ENCODE results near the gene VAMP2. TPM values are rescaled to one million over a fixed set of nuclear protein-coding genes. Genes with fewer than 3 reads are reported as not detected.

The VAMP2 gene
- total and polyA plus RNA-seq, 2 of the 4 experiments (the other 2 are of a cell fraction), result 2.3 to 33.3 TPM

DNA sequence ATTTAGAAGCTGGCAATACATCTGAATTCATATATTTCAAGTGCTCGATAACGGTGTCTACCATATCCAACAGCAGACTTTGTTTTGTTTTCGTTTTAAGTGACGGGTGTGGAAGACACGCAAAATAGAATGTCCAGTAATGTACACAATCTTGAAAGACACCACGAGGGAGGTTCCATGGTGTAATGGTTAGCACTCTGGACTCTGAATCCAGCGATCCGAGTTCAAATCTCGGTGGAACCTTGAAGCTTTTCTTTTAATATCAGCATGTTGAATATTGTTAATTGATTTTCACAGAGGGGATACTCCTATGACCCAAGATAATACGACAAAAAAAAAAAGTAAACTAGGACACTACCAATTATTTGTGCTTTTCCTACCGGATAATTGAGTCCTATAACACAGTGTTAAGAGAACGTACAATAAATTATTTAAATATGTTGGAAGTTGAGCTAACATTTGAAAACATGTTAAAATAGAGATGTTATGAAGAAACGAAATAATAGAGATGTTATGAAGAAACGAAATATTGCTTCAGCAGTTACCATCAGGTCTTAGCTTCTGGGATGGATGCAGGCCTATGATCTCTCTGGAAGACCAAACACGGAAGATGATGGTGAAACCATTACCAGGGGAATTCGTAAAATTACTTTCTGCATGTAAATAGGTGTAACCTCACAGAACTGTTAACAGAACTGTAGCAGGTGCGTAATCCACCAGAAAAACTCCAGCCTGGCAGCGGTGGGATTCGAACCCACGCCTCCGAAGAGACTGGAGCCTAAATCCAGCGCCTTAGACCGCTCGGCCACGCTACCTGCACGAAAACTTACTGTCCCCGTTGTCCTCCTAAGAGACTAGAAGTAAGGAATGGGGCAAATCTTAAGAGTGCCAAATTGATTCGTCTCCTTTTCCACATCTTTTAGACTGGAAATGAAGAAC is 42.9 kb downstream of the VAMP2 start:
- CTCF ChIA-PET, result interaction anchor here (0.6 to 3.7 kb wide), 20 partner anchors 9 to 615 kb away, joined by 3 to 25 read pairs (median 4); partner anchors contain the start of genes BORCS6, CTC1 and SLC25A35
- peak; percentile 36 for ATAC-seq (ENCODE audit: low read depth)
- peaks cover 24% of the 10 kb centered on the region for H4K20me1 ChIP-seq (ENCODE audit: insufficient read depth, low read length)
- TF ChIP-seq RFX5 (IDR thresholded peaks at IDR 0.05; ENCODE audit: low read depth, low read length) (no peak), RCOR1 (IDR thresholded peaks at IDR 0.05; ENCODE audit: insufficient replicate concordance, low read length) (peak; percentile 78), FOS (IDR thresholded peaks at IDR 0.05; ENCODE audit: low read depth, low read length) (peak; percentile 96), SMC3 (IDR thresholded peaks at IDR 0.05; ENCODE audit: low read depth, low read length) (no peak), MAFK (IDR thresholded peaks at IDR 0.05; ENCODE audit: low read depth, low read length) (no peak), POLR2A (IDR thresholded peaks at IDR 0.05; ENCODE audit: low read depth, low read length) (no peak), MAZ (IDR thresholded peaks at IDR 0.05; ENCODE audit: borderline replicate concordance, low read depth, low read length) (peak; percentile 77; the same call in 1 of the 2 replicates), MXI1 (IDR thresholded peaks at IDR 0.05; ENCODE audit: borderline replicate concordance, low read depth, low read length) (no peak), CEBPB (IDR thresholded peaks at IDR 0.05; ENCODE audit: low read depth, low read length) (peak; percentile 70; the same call in 1 of the 2 replicates)
- TF ChIP-seq, protein P1, sequence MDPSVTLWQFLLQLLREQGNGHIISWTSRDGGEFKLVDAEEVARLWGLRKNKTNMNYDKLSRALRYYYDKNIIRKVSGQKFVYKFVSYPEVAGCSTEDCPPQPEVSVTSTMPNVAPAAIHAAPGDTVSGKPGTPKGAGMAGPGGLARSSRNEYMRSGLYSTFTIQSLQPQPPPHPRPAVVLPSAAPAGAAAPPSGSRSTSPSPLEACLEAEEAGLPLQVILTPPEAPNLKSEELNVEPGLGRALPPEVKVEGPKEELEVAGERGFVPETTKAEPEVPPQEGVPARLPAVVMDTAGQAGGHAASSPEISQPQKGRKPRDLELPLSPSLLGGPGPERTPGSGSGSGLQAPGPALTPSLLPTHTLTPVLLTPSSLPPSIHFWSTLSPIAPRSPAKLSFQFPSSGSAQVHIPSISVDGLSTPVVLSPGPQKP (IDR thresholded peaks at IDR 0.05; ENCODE audit: borderline replicate concordance, low read depth, low read length), result no peak
- TF ChIP-seq, protein P2, sequence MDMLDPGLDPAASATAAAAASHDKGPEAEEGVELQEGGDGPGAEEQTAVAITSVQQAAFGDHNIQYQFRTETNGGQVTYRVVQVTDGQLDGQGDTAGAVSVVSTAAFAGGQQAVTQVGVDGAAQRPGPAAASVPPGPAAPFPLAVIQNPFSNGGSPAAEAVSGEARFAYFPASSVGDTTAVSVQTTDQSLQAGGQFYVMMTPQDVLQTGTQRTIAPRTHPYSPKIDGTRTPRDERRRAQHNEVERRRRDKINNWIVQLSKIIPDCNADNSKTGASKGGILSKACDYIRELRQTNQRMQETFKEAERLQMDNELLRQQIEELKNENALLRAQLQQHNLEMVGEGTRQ (IDR thresholded peaks at IDR 0.05; ENCODE audit: low read depth, low read length), result no peak
- TF ChIP-seq, protein P3, sequence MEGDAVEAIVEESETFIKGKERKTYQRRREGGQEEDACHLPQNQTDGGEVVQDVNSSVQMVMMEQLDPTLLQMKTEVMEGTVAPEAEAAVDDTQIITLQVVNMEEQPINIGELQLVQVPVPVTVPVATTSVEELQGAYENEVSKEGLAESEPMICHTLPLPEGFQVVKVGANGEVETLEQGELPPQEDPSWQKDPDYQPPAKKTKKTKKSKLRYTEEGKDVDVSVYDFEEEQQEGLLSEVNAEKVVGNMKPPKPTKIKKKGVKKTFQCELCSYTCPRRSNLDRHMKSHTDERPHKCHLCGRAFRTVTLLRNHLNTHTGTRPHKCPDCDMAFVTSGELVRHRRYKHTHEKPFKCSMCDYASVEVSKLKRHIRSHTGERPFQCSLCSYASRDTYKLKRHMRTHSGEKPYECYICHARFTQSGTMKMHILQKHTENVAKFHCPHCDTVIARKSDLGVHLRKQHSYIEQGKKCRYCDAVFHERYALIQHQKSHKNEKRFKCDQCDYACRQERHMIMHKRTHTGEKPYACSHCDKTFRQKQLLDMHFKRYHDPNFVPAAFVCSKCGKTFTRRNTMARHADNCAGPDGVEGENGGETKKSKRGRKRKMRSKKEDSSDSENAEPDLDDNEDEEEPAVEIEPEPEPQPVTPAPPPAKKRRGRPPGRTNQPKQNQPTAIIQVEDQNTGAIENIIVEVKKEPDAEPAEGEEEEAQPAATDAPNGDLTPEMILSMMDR (conservative IDR thresholded peaks at IDR 0.05; ENCODE audit: low read depth, low read length), result no peak; the same call in 1 of the 2 replicates

More for the DNA sequence above, 42.9 kb downstream of the VAMP2 start:
- no peaks in the 10 kb centered on the region for H3K9me3 ChIP-seq (ENCODE audit: control insufficient read depth, insufficient read depth, low read length)
- no peaks in the 10 kb centered on the region for H3K36me3 ChIP-seq (ENCODE audit: control insufficient read depth, insufficient read depth, low read length)
- H4K5ac ChIP-seq (ENCODE audit: low read depth, low read length), result no peak overlapping the region
- H3K56ac ChIP-seq (ENCODE audit: extremely low read depth, insufficient read depth, low read length), result no peak overlapping the region
- H2AK9ac ChIP-seq (replicated peaks; ENCODE audit: low read depth, low read length, poor library complexity), result no peak overlapping the region
- in situ Hi-C loops (cut with MboI; ENCODE audit: low sequenced_read_pairs), result loop anchor here (5.0 kb wide), 2 partner anchors 48 to 102 kb away; no protein-coding TSS in a partner anchor
- H3K79me1 ChIP-seq (ENCODE audit: low read depth in 1 of 2, low read length in 2 of 2), result no peaks in the 10 kb centered on the region; a peak in 1 of 4 replicates
- WGBS, 2 experiments (ENCODE audit: extremely low coverage in 2 of 2, insufficient read length in 1 of 2), result no CpG with 5 or more reads among the region's 28 CpGs
- no peak overlapping the region for H3K23ac ChIP-seq (ENCODE audit: low read depth, low read length)
- H4K91ac ChIP-seq (ENCODE audit: insufficient read depth, low read depth, low read length), result no peak overlapping the region
- no peak overlapping the region for H3K18ac ChIP-seq (ENCODE audit: low read depth, low read length)
- dilution Hi-C loops (cut with HindIII; ENCODE audit: low sequenced_read_pairs, unreplicated experiment), result loop anchor here (25.0 kb wide), 1 partner anchor 117 kb away; the partner anchor contains the start of genes CTC1 and PFAS
- H3K9me1 ChIP-seq (ENCODE audit: insufficient read depth, low read length), result peaks cover 6% of the 10 kb centered on the region
- intact Hi-C loops (cut with micrococcal nuclease), result loop anchor here (1.0 to 2.0 kb wide), 4 partner anchors 36 to 102 kb away; no protein-coding TSS in a partner anchor
- POLR2A ChIA-PET (ENCODE audit: unreplicated experiment), result interaction anchor here (0.5 to 1.0 kb wide), 2 partner anchors 53 to 546 kb away, joined by 3 to 4 read pairs (median 4); no protein-coding TSS in a partner anchor
- no peak overlapping the region for H3K27ac ChIP-seq (ENCODE audit: insufficient read depth, low read length)
- no peak overlapping the region for H3K14ac ChIP-seq (replicated peaks; ENCODE audit: low read depth, low read length)
- H2AFZ ChIP-seq (replicated peaks; ENCODE audit: low read length, poor library complexity), result peak overlapping the region; percentile 92
- no TSS peak for BruUV-seq (replicated peaks)
- H3K4ac ChIP-seq (ENCODE audit: low read depth, low read length), result no peak overlapping the region
- no peak overlapping the region for H2BK120ac ChIP-seq (ENCODE audit: low read depth, low read length)
- H3K27me3 ChIP-seq (ENCODE audit: control insufficient read depth, insufficient read depth, low read length), result peaks cover 17% of the 10 kb centered on the region
- peak overlapping the region; percentile 60; the same call in 1 of the 2 replicates for H3K4me3 ChIP-seq (ENCODE audit: insufficient read depth, low read depth, low read length)
- H3K4me1 ChIP-seq (ENCODE audit: control insufficient read depth, insufficient read depth, low read length), result peaks cover 11% of the 10 kb centered on the region
- no peak overlapping the region for H2AK5ac ChIP-seq (ENCODE audit: low read depth, low read length)
- no peak overlapping the region for H2BK5ac ChIP-seq (ENCODE audit: low read depth, low read length, poor library complexity, severe bottlenecking)
- peak; percentile 92 for DNase-seq
- no peak overlapping the region for H2BK20ac ChIP-seq (ENCODE audit: low read depth, low read length)
- H3K9ac ChIP-seq (ENCODE audit: low read depth, low read length), result peak overlapping the region; percentile 29; the same call in 1 of the 2 replicates
- no peak overlapping the region for H4K8ac ChIP-seq (ENCODE audit: low read depth in 2 of 2, low read length in 2 of 2)
- H2BK15ac ChIP-seq (ENCODE audit: low read depth, low read length), result no peak overlapping the region
- H3K4me2 ChIP-seq (ENCODE audit: low read depth, low read length), result peak overlapping the region; percentile 87
